ENCODE results near the gene CMSS1.

GRCh38 chr3:100106531-100107141, 289.0 kb downstream of the CMSS1 start:
- TF ChIP-seq EZH2phosphoT487 (IDR thresholded peaks at IDR 0.05; ENCODE audit: borderline replicate concordance), result no peak
- TF ChIP-seq EZH2 (IDR thresholded peaks at IDR 0.05), result no peak
- TF ChIP-seq, protein P1, sequence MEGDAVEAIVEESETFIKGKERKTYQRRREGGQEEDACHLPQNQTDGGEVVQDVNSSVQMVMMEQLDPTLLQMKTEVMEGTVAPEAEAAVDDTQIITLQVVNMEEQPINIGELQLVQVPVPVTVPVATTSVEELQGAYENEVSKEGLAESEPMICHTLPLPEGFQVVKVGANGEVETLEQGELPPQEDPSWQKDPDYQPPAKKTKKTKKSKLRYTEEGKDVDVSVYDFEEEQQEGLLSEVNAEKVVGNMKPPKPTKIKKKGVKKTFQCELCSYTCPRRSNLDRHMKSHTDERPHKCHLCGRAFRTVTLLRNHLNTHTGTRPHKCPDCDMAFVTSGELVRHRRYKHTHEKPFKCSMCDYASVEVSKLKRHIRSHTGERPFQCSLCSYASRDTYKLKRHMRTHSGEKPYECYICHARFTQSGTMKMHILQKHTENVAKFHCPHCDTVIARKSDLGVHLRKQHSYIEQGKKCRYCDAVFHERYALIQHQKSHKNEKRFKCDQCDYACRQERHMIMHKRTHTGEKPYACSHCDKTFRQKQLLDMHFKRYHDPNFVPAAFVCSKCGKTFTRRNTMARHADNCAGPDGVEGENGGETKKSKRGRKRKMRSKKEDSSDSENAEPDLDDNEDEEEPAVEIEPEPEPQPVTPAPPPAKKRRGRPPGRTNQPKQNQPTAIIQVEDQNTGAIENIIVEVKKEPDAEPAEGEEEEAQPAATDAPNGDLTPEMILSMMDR (IDR thresholded peaks at IDR 0.05 in 2 of 3, conservative IDR thresholded peaks at IDR 0.05 in 1 of 3; ENCODE audit: borderline replicate concordance in 1 of 3, insufficient read depth in 1 of 3, low read depth in 2 of 3, low read length in 2 of 3), result no peak
- no peak for TF ChIP-seq SRF (IDR thresholded peaks at IDR 0.05; ENCODE audit: low read depth)
- TF ChIP-seq ZBTB33 (IDR thresholded peaks at IDR 0.05; ENCODE audit: extremely low read depth, insufficient replicate concordance, low read length), result no peak
- TF ChIP-seq JUND (IDR thresholded peaks at IDR 0.05), result no peak
- no peak for TF ChIP-seq POLR2A (IDR thresholded peaks at IDR 0.05; ENCODE audit: borderline replicate concordance, extremely low read depth, insufficient read depth, insufficient read length)
